HL-60/S4 (cell line): ENCODE measurements around the gene GLA.

Experiments used
- in situ Hi-C: fragments of 300-500 bp; cut with MboI; formaldehyde crosslinking; loops from 2 replicates; pipeline ENCODE4 v1.14.3; 2022; ENCODE audit warnings: low sequenced_read_pairs

GLA gene

GRCh38 chrX:101398694-101399093, 9.0 kb downstream of the GLA start:
- in situ Hi-C loops: no loop called here

GRCh38 chrX:101397779-101398178, 9.9 kb downstream of the GLA start:
- in situ Hi-C loops: no loop called here

DNA sequence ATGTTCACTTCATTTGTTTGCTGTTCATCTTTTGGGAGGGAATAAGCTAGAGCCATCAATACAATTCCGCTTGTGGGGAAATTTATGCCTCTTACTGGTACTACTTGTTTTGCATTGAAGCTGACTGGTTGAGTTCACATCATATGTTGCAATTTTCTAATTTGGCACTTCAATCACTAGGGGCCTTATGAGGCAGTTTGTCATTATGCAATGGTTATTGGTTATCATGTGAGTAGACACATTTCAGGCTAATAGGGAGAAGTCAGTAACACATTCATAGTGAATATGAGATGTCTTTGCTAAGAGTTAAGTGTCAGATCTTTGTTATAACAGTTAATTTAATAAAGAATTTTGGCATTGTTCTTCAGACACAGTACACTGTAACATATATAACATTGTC, 11.9 kb downstream of the GLA start:
- in situ Hi-C loops: no loop called here

- in situ Hi-C loops: no loop called here
Observed at GRCh38 chrX:101394372-101394771, 13.4 kb downstream of the GLA start.

- in situ Hi-C loops: no loop called here
Observed at GRCh38 chrX:101393530-101394305, 14.0 kb downstream of the GLA start.

GRCh38 chrX:101391831-101392230, 15.9 kb downstream of the GLA start:
- in situ Hi-C loops: no loop called here

DNA sequence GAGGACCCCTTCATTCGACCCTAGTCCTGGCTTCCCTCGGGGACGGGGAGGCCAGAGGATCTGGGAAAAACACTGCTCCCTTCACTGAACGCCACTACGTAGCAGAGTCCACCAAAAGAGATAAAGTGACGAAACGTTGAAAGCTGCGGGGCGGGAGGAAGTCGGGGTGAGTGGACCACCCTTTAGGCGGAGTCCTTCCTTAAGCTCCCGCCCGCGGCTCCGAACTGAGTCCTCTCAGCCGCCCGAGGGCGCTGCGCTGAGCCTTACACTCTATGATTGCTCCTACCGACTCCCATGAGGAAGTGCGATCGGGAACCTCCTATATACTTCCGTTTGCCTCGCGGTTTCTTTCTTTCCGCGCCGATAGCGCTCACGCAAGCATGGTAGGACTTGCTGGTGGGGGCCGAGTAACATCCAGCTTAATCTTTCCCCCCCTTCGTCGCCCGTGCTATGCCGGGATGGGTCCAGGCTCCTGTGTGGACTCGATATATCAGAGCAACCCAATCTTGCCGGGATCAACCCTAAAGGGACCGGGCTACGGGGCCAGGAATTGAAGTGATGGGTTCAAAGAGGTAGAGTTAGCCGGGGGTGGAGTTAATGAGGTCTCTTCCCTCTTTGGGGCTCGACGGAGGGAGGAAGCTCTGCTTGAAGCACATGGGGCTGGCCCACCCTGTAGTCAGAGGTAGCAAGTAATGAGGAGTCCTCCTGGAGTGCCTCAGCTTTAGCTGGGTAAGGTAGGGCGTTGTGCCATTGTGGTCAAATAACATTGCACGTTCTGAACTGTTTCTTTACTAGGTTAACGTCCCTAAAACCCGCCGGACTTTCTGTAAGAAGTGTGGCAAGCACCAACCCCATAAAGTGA, 16.8 kb downstream of the GLA start, which contains the start of gene RPL36A:
Gene RPL36A (plus strand): TSS at position 348 of the 862 bp plus-strand sequence. CDS start 33 bp downstream, at position 381.
- in situ Hi-C loops: no loop called here

DNA sequence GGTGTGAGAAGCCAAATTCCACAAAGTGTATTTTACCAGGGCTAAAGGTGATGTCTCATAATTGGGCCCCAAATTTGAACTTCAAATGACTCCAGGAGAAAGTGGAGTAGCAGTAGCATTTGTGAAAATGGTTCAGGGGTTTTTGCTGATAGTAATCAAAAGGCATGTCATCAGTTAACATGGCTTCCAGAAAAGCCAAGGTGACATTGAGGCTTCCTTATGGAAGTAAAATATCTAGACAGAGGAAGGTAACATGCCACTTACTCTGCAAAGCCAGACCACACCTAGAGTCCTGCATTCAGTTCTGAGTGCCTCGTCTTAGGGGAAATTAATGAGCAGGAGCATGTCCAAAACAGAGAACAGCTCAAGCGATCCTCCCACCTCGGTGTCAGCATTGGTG, 19.1 kb downstream of the GLA start:
- in situ Hi-C loops: no loop called here

- in situ Hi-C loops: no loop called here
Observed at GRCh38 chrX:101386542-101386885, 21.2 kb downstream of the GLA start.

- in situ Hi-C loops: no loop called here
Observed at GRCh38 chrX:101385795-101386541, 21.8 kb downstream of the GLA start, which contains the start of gene BTK. TSS of gene BTK (minus strand) at chrX:101386191. CDS start at chrX:101375284, 10,907 bp downstream.

GRCh38 chrX:101385026-101385684, 22.6 kb downstream of the GLA start:
- in situ Hi-C loops: no loop called here

DNA sequence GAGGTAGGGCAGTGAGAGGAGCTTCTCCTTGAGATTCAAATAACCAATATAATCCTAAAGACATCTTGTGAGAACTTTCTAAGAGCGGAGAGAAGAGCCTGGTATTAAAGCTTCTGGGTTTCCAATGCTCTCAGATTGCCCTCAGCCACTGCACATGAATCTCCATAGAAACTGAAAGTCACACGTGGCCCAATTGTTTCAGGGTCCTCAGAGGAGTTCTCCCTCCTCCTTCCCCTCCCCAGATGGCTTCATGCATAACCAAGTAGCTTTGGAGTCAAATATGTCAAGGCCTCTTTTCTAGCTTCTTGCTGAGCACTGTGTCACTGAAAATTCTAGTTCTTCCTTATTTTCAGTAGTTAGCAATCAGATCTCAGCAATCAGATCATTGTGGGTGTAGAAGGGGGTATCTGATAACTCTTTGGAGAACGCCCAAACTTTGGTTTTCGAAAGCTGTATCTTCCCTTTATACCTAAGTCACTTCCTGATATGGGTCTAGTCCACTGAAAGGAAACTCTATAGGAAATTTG, 24.0 kb downstream of the GLA start:
- in situ Hi-C loops: no loop called here

DNA sequence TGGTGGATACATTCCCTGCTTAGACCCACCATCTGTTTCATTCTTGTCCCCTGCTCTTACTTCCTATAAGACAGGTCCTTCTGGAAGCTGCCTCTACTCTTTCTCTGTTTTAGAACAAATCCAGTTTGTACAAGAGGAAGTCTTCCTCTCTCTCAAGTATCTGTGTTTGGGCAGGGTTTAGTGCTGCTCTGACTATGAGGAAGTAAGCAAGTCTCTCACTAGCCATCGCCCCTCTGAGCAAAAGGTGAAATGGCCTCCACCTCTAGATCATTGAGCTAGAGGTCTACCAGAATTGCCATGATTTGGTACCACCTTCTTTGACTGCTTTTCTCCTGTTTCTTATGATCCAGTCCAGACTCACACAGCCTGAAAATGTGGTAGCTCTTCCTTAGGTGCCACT, 30.2 kb downstream of the GLA start:
- in situ Hi-C loops: no loop called here

GRCh38 chrX:101370888-101371504, 36.7 kb downstream of the GLA start:
- in situ Hi-C loops: no loop called here

GRCh38 chrX:101369687-101370086, 38.0 kb downstream of the GLA start:
- in situ Hi-C loops: no loop called here

- in situ Hi-C loops: no loop called here
Observed at GRCh38 chrX:101368800-101369199, 38.9 kb downstream of the GLA start.

GRCh38 chrX:101365301-101365795, 42.4 kb downstream of the GLA start:
- in situ Hi-C loops: no loop called here

GRCh38 chrX:101362757-101363156, 45.0 kb downstream of the GLA start:
- in situ Hi-C loops: no loop called here

DNA sequence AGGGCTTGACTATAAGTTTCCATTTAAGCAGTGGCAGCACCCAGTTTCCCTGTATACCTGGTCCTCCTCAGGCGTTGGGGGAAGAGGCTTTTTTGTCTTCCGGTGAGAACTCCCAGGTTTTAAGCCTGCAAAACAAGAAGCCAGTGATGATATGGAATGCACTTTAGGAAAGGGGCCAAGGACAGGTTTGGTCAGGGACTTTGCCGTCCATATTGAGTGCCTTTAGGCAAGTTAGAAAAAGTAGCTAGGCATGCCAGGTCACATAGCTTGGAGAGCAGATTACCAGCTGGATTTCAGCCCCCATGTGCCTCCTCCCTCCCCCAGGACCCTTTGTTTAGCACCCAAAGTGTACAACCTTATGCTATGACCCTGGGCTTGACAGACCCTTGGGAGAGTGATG, 45.6 kb downstream of the GLA start:
- in situ Hi-C loops: no loop called here

- in situ Hi-C loops: no loop called here
Observed at GRCh38 chrX:101360390-101360789, 47.3 kb downstream of the GLA start.
